SK-N-SH treated with all-trans-retinoic acid at 6 μM for 48 hours (cell line): ENCODE measurements around the gene TTC16.

ENCODE experiments used
- ATAC-seq: fragments of 200-7000 bp; cut with Tn5 transposase; 3 replicates; pipeline ENCODE4 v1.9.1; 2020; ENCODE audit warnings: mild to moderate bottlenecking, moderate library complexity
- ARNTL ChIP-seq: fragments of 450-650 bp; formaldehyde crosslinking; IDR thresholded peaks from 2 replicates; pipeline ENCODE4 v1.5.0; 2020; ENCODE audit warnings: low read depth, mild to moderate bottlenecking, moderate library complexity, borderline replicate concordance
- BACH2 ChIP-seq: fragments of 250-450 bp; sonication (Bioruptor Pico); IDR thresholded peaks from 2 replicates; pipeline ENCODE4 v1.9.0; 2021; ENCODE audit warnings: mild to moderate bottlenecking, borderline replicate concordance
- CSDC2 ChIP-seq: fragments of 250-450 bp; sonication (Bioruptor Pico); IDR thresholded peaks from 2 replicates; pipeline ENCODE4 v1.5.0; 2020; ENCODE audit warnings: mild to moderate bottlenecking, moderate library complexity
- ESRRG ChIP-seq: fragments of 250-450 bp; sonication (Bioruptor Pico); IDR thresholded peaks from 2 replicates; pipeline ENCODE4 v1.6.1; 2021; ENCODE audit warnings: mild to moderate bottlenecking
- ISL1 ChIP-seq: fragments of 250-450 bp; sonication (Bioruptor Pico); IDR thresholded peaks from 2 replicates; pipeline ENCODE4 v2.1.2; 2022; ENCODE audit warnings: mild to moderate bottlenecking, moderate library complexity
- OSR1 ChIP-seq: fragments of 250-450 bp; sonication (Bioruptor Pico); IDR thresholded peaks from 2 replicates; pipeline ENCODE4 v1.8.0; 2022; ENCODE audit warnings: moderate library complexity, mild to moderate bottlenecking, inconsistent platforms
- PPARA ChIP-seq: fragments of 250-450 bp; sonication (Bioruptor Pico); IDR thresholded peaks from 2 replicates; pipeline ENCODE4 v1.5.0; 2020; ENCODE audit warnings: mild to moderate bottlenecking, borderline replicate concordance
- RARB ChIP-seq: fragments of 250-450 bp; sonication (Bioruptor Pico); IDR thresholded peaks from 2 replicates; pipeline ENCODE4 v1.8.0; 2021; ENCODE audit warnings: mild to moderate bottlenecking, moderate library complexity
- SNAI2 ChIP-seq: fragments of 250-450 bp; sonication (Bioruptor Pico); IDR thresholded peaks from 2 replicates; pipeline ENCODE4 v1.5.0; 2020; ENCODE audit warnings: mild to moderate bottlenecking, moderate library complexity
- TCF4 ChIP-seq: fragments of 250-450 bp; sonication (Bioruptor Pico); IDR thresholded peaks from 2 replicates; pipeline ENCODE4 v1.8.0; 2021; ENCODE audit warnings: mild to moderate bottlenecking, moderate library complexity, borderline replicate concordance
- TOX ChIP-seq: fragments of 250-450 bp; sonication (Bioruptor Pico); IDR thresholded peaks from 2 replicates; pipeline ENCODE4 v1.8.0; 2021; ENCODE audit warnings: mild to moderate bottlenecking, moderate library complexity, borderline replicate concordance
- ZC3H10 ChIP-seq: fragments of 250-450 bp; sonication (Bioruptor Pico); IDR thresholded peaks from 2 replicates; pipeline ENCODE4 v1.5.1; 2021; ENCODE audit warnings: mild to moderate bottlenecking, moderate library complexity
- ZFP3 ChIP-seq: fragments of 250-450 bp; sonication (Bioruptor Pico); IDR thresholded peaks from 2 replicates; pipeline ENCODE4 v1.5.0; 2020; ENCODE audit warnings: mild to moderate bottlenecking, moderate library complexity
- ZFP30 ChIP-seq: fragments of 450-650 bp; formaldehyde crosslinking; IDR thresholded peaks from 2 replicates; pipeline ENCODE4 v1.5.0; 2022; ENCODE audit warnings: mild to moderate bottlenecking, moderate library complexity
- ZNF565 ChIP-seq: fragments of 450-650 bp; formaldehyde crosslinking; conservative IDR thresholded peaks from 2 replicates; pipeline ENCODE4 v1.5.0; 2020; ENCODE audit warnings: low read depth, mild to moderate bottlenecking, moderate library complexity
- ZNF70 ChIP-seq: fragments of 450-650 bp; formaldehyde crosslinking; IDR thresholded peaks from 2 replicates; pipeline ENCODE4 v1.5.0; 2020; ENCODE audit warnings: mild to moderate bottlenecking, moderate library complexity
- ZNF8 ChIP-seq: fragments of 450-650 bp; formaldehyde crosslinking; IDR thresholded peaks from 2 replicates; pipeline ENCODE4 v1.5.0; 2020; ENCODE audit warnings: mild to moderate bottlenecking, moderate library complexity
- TF ChIP-seq, protein P1 (sequence below): fragments of 250-450 bp; sonication (Bioruptor Pico); IDR thresholded peaks from 2 replicates; pipeline ENCODE4 v1.5.0; 2020; ENCODE audit warnings: mild to moderate bottlenecking, moderate library complexity
- TF ChIP-seq, protein P2 (sequence below): fragments of 250-450 bp; sonication (Bioruptor Pico); IDR thresholded peaks from 2 replicates; pipeline ENCODE4 v1.5.1; 2021; ENCODE audit warnings: mild to moderate bottlenecking, moderate library complexity
- TF ChIP-seq, protein P3 (sequence below): fragments of 250-450 bp; sonication (Bioruptor Pico); IDR thresholded peaks from 2 replicates; pipeline ENCODE4 v1.8.0; 2020; ENCODE audit warnings: mild to moderate bottlenecking, moderate library complexity, borderline replicate concordance
- TF ChIP-seq, protein P4 (sequence below): fragments of 250-450 bp; sonication (Bioruptor Pico); IDR thresholded peaks from 2 replicates; pipeline ENCODE4 v1.5.1; 2020; ENCODE audit warnings: low read depth, mild to moderate bottlenecking, moderate library complexity
- TF ChIP-seq, protein P5 (sequence below): fragments of 250-450 bp; sonication (Bioruptor Pico); IDR thresholded peaks from 2 replicates; pipeline ENCODE4 v1.8.0; 2021; ENCODE audit warnings: low read depth, mild to moderate bottlenecking, moderate library complexity, borderline replicate concordance

The TTC16 gene

DNA sequence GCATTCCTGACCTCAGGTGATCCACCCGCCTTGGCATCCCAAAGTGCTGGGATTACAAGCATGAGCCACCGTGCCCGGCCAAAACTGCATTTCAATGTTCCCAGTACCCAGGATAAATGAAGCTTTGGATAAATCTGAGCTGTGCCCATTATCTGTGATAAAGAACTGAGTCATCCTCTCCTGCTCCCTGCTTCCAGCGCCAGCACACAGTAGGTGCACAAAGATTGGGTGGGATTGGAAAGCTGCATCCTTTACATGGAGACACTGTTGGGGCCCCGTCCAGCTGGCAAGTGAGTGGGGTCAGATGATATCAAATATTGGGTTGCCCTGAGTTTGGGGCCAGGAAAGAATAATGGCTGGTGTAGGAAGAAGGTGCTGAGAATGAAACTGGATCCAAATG, 45.2 kb downstream of the TTC16 start:
- no peak for TF ChIP-seq SNAI2 (CRISPR knock-in tag)
- TF ChIP-seq ZC3H10 (CRISPR knock-in tag): no peak
- no peak for TF ChIP-seq TCF4
- TF ChIP-seq, protein P1, sequence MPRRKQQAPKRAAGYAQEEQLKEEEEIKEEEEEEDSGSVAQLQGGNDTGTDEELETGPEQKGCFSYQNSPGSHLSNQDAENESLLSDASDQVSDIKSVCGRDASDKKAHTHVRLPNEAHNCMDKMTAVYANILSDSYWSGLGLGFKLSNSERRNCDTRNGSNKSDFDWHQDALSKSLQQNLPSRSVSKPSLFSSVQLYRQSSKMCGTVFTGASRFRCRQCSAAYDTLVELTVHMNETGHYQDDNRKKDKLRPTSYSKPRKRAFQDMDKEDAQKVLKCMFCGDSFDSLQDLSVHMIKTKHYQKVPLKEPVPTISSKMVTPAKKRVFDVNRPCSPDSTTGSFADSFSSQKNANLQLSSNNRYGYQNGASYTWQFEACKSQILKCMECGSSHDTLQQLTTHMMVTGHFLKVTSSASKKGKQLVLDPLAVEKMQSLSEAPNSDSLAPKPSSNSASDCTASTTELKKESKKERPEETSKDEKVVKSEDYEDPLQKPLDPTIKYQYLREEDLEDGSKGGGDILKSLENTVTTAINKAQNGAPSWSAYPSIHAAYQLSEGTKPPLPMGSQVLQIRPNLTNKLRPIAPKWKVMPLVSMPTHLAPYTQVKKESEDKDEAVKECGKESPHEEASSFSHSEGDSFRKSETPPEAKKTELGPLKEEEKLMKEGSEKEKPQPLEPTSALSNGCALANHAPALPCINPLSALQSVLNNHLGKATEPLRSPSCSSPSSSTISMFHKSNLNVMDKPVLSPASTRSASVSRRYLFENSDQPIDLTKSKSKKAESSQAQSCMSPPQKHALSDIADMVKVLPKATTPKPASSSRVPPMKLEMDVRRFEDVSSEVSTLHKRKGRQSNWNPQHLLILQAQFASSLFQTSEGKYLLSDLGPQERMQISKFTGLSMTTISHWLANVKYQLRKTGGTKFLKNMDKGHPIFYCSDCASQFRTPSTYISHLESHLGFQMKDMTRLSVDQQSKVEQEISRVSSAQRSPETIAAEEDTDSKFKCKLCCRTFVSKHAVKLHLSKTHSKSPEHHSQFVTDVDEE (CRISPR knock-in tag): no peak
- no peak for TF ChIP-seq CSDC2 (CRISPR knock-in tag)
- TF ChIP-seq ISL1: no peak
- TF ChIP-seq ZNF70 (CRISPR knock-in tag): no peak
- TF ChIP-seq ESRRG (CRISPR knock-in tag): no peak
- TF ChIP-seq, protein P2, sequence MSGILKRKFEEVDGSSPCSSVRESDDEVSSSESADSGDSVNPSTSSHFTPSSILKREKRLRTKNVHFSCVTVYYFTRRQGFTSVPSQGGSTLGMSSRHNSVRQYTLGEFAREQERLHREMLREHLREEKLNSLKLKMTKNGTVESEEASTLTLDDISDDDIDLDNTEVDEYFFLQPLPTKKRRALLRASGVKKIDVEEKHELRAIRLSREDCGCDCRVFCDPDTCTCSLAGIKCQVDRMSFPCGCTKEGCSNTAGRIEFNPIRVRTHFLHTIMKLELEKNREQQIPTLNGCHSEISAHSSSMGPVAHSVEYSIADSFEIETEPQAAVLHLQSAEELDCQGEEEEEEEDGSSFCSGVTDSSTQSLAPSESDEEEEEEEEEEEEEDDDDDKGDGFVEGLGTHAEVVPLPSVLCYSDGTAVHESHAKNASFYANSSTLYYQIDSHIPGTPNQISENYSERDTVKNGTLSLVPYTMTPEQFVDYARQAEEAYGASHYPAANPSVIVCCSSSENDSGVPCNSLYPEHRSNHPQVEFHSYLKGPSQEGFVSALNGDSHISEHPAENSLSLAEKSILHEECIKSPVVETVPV: no peak
- TF ChIP-seq RARB (CRISPR knock-in tag): no peak
- no peak for ATAC-seq

DNA sequence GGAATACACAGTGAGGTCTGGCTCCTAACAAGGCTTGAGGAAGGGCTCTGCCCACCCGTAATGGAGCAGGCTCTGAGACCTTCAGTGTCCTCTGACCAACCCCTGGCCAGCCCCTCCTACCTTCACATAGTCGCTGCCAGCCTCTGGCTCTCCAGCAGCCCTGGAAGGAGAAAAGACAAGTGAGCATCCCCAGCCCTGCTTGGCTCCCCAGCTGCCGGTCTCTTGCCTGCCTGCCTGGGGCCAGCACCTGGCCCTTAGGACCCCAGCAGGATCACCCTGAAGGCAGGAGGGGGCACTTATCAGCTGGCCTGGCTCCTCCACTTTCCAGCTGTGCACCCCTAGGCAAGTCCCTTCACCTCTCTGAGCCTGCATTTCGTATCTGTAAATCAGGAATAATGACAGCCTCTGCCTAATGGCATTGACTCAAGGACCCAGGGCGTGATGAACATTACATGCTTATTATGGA, 45.6 kb downstream of the TTC16 start:
- no peak; the same call in 2 of the 3 replicates for ATAC-seq
- TF ChIP-seq SNAI2 (CRISPR knock-in tag) (no peak), OSR1 (CRISPR knock-in tag) (no peak), ZNF8 (CRISPR knock-in tag) (no peak), RARB (CRISPR knock-in tag) (no peak), BACH2 (CRISPR knock-in tag) (no peak), ZFP30 (CRISPR knock-in tag) (no peak), ZC3H10 (CRISPR knock-in tag) (no peak), CSDC2 (CRISPR knock-in tag) (no peak), ZNF565 (CRISPR knock-in tag) (no peak), ZFP3 (CRISPR knock-in tag) (no peak), ISL1 (no peak), TOX (no peak)
- TF ChIP-seq, protein P3, sequence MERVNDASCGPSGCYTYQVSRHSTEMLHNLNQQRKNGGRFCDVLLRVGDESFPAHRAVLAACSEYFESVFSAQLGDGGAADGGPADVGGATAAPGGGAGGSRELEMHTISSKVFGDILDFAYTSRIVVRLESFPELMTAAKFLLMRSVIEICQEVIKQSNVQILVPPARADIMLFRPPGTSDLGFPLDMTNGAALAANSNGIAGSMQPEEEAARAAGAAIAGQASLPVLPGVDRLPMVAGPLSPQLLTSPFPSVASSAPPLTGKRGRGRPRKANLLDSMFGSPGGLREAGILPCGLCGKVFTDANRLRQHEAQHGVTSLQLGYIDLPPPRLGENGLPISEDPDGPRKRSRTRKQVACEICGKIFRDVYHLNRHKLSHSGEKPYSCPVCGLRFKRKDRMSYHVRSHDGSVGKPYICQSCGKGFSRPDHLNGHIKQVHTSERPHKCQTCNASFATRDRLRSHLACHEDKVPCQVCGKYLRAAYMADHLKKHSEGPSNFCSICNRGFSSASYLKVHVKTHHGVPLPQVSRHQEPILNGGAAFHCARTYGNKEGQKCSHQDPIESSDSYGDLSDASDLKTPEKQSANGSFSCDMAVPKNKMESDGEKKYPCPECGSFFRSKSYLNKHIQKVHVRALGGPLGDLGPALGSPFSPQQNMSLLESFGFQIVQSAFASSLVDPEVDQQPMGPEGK: no peak
- TF ChIP-seq, protein P4, sequence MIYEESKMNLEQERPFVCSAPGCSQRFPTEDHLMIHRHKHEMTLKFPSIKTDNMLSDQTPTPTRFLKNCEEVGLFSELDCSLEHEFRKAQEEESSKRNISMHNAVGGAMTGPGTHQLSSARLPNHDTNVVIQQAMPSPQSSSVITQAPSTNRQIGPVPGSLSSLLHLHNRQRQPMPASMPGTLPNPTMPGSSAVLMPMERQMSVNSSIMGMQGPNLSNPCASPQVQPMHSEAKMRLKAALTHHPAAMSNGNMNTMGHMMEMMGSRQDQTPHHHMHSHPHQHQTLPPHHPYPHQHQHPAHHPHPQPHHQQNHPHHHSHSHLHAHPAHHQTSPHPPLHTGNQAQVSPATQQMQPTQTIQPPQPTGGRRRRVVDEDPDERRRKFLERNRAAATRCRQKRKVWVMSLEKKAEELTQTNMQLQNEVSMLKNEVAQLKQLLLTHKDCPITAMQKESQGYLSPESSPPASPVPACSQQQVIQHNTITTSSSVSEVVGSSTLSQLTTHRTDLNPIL: no peak
- TF ChIP-seq, protein P5, sequence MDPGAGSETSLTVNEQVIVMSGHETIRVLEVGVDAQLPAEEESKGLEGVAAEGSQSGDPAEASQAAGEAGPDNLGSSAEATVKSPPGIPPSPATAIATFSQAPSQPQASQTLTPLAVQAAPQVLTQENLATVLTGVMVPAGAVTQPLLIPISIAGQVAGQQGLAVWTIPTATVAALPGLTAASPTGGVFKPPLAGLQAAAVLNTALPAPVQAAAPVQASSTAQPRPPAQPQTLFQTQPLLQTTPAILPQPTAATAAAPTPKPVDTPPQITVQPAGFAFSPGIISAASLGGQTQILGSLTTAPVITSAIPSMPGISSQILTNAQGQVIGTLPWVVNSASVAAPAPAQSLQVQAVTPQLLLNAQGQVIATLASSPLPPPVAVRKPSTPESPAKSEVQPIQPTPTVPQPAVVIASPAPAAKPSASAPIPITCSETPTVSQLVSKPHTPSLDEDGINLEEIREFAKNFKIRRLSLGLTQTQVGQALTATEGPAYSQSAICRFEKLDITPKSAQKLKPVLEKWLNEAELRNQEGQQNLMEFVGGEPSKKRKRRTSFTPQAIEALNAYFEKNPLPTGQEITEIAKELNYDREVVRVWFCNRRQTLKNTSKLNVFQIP (CRISPR knock-in tag): no peak

DNA sequence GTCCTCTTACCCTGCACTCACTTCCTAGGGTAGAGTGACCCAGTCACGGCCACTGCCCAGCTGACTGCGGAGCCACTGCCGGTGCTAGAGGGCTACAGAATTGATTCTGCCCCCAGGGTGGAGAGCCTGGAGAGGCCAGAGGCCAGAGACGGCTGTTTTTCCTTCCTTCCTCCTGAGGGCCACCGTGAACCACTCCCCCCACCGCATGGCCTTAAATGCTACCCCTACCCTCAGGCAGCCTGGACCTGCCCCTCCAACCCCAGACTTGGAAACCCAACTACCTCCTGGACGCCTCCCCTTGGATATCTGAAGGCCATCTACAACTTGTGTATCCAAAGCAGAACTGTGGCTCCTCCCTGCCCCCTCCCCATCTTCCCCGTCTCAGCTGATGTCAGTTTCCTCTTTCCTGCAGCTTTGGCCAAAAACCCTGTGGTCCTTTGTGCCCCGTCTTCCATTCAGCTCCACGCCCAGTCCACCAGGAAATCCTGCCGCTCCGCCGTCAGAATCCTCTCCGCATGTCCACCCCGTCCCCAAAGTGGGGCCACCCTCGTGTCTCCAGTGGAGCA, 46.3 kb downstream of the TTC16 start:
- ATAC-seq: no peak
- no peak for TF ChIP-seq ISL1
- TF ChIP-seq, protein P1 (CRISPR knock-in tag): no peak
- no peak for TF ChIP-seq ZFP3 (CRISPR knock-in tag)
- TF ChIP-seq, protein P2: no peak
- TF ChIP-seq TCF4: no peak
- TF ChIP-seq ZNF70 (CRISPR knock-in tag): no peak
- TF ChIP-seq ARNTL (CRISPR knock-in tag): no peak
- TF ChIP-seq BACH2 (CRISPR knock-in tag): no peak
- no peak for TF ChIP-seq SNAI2 (CRISPR knock-in tag)
- no peak for TF ChIP-seq RARB (CRISPR knock-in tag)
- TF ChIP-seq PPARA: no peak
- TF ChIP-seq, protein P5 (CRISPR knock-in tag): no peak
